GM18873 (cell line): Measurements from ENCODE around the gene NEXMIF.
A peak's percentile ranks its signal among the peaks of the same experiment; 100 is the strongest.
"Not testable (repeated sequence)": the region's sequence is repeated elsewhere in the genome, so short reads cannot be mapped to it uniquely, and the experiment has no call there.

Experiments used
- ATAC-seq: cut with Tn5 transposase; IDR thresholded peaks from one replicate; pipeline ENCODE4 v1.9.1; 2021; ENCODE audit warnings: mild to moderate bottlenecking, moderate library complexity, moderate number of reproducible peaks; ENCODE audit not compliant: unreplicated experiment, low FRiP score

NEXMIF gene

DNA sequence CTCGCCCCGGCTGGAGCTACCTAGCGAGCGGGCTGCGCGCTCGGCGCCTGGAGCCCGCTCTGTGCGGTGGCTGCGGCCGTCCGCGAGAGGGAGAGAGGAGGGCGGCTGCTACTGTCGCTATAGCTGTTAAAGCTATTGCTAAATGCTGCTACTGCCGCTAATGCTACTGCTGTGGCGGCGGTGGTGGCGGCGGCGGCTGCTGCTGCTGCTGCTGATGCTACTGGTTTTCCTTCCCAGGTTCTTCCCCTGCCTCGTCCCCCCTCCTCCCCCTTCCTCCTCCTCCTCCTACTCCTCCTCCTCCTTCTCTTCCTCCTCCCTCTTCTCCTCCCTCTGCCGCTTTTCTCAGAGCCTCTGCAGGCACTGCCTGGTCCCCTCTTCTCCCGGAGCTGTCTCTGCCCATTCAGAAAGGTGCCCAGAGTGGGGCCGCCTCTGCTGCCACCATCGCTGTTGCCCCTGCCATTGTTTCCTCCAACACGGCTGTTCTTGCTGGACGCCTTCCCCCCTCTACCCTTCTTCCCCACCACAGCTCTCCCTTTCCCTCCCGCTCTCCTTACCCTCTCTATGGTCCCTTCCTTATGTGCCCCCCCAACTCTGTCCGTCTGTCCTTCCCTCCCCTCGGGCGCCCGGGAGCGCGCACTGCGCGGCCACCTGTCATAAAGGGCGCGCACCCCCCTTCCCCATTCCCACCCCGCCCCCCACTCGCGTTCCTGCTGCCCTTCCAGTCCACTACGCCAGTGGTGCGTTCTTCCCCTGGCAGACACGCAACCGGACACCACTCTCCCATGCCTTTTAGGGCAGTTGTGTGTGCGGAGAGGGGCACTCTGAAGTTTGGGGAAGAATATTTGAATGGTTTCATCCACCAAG lies at the start of gene NEXMIF:
Gene NEXMIF (minus strand): TSS at position 228 of the 864 bp plus-strand sequence.
- ATAC-seq, result peak; percentile 43

DNA sequence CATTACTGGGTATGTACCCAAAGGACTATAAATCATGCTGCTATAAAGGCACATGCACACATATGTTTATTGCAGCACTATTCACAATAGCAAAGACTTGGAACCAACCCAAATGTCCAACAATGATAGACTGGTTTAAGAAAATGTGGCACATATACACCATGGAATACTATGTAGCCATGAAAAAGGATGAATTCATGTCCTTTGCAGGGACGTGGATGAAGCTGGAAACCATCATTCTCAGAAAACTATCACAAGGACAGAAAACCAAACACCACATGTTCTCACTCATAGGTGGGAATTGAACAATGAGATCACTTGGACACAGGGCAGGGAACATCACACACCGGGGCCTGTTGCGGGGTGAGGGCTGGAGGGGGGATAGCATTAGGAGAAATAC lies 36.7 kb upstream of the NEXMIF start:
- not testable (repeated sequence) for ATAC-seq

DNA sequence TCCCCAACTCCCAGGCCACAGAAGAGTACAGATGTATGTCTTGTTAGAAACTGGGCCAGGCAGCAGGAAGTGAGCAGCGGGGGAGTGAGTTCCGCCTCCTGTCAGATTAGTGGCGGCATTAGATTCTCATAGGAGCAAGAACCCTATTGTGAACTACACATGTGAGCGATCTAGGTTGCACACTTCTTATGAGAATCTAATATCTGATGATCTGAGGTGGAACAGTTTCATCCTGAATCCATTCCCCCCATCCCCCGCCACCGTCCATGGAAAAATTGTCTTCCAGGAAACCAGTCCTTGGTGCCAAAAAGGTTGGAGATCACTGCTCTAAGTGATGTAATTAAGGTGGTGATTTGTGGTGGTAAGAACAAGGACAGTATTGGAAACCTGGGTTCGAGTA lies 24.5 kb upstream of the NEXMIF start:
- no peak for ATAC-seq

DNA sequence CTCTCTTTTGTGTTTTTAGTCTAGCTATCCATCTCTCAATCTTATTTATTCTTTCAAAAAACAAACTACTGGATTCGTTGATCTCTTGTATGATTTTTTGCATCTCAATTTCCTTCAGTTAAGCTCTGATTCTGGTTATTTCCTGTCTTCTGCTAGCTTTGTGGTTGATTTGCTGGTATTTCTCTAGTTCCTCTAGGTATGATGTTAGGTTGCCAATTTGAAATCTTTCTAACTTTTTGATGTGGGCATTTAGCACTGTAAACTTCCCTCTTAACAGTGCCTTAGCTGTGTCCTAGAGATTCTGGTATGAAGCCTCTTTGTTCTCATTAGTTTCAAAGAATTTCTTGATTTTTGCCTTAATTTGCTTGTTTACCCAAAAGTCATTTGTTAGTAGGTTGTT lies 15.2 kb upstream of the NEXMIF start:
- no peak for ATAC-seq

DNA sequence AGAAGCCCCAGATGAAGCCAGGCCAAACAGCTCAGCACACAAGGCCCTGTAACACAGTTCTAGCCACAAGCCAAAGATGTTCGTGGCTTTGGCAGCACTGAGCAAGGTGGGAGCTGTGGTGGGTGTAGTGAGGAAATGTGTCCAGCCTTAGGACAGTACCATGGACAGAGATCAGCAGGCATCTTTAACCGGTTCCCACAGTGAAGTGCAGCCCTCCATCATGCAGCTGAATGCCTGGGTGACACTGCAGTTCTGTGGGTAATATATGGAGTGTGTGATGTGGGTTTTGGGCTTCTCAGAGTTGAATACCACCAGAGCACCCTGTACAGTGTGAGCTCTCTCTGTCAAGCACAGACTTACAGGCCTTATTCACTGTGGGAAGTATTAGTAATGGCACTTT lies 6.0 kb upstream of the NEXMIF start:
- no peak for ATAC-seq

DNA sequence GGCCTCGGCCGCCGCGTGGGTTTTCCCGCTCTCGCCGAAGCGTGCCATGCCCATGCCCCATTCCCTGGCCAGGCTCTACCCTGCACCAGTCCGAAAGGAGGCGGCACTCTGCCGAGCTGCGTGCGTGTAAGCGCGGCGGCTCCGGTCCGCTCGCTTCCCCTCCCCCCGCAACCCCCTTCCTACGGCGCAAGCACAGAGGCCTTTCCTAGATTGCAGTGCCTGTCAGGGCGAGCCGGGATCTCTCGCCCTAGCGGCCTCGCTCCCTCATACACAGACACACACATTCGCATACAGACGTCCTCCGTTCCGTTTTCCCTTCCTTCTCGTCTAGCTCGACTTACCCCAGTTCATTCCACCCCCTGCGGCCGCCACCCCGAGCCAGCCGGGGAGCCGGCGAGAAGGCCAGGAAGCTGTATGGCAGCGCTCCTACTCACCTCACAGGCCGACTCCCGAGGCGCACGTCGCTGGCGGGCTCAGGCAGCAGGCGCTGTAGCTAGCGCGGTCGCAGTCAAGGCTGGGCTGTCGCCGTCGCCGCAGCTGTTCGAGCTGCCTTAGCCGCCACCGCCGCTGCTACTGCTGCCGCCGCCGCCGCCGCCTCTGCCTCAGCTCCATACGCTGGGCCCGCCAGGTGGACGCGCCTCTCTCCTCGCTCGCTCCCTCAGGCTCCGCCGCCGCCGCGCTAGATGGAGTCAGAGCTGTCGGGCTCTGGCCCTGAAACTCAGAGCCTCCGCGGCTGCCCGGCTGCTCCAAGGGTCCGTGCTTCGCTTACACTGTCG lies 615 bp downstream of the NEXMIF start:
- peak; percentile 41 for ATAC-seq

DNA sequence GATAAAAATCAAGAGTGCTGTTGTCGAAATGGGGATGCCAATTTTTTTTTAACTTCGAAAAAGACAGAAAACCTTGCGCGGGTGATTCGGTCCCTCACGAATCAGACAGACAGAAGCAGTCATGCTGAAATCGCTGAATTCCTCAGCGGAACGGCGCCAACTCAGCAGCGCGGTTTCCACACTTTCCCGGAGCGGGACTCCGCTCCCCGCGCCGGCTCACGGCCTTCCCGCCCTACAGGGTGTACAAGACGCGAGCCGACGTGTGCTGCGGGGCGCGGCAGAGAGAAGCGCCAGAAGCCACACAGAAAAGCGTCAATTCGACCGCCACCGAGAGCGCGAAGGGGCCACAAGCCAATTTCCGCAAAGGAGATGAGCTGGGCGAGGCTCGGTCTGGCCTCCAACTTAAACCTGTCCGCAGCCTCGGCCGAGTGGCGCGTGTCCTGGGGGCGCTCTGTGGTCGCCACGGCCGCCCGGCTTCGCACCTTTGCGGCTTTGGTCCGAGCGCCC lies 1.3 kb downstream of the NEXMIF start:
- ATAC-seq, result no peak

DNA sequence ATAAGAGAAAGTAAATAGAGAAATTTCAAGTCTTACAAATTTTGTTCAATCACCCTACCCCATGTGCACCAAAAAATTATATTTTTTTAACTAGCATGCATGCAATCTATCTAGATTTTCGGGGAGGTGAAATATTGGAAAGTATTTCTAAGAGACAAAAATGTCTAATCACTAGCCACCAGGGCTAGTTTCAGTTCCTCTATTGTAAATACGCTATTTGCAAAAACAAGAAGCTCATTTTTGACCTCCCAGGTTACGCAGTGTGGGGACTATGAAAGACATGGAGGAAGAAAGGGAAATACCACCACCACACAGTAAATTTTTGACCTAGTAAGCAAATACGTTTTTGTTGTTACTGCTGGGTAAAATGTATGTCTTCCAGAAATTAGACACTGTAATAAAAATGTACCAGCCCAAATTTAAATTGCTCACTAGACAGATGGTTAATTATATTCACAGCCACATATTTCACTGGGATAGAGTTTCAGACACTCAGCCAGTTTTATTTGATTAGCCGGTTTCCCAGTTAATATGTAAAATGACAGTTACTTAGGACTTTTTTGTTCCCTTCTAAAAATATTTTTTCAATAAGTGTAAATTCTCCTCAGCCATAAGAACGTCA lies 2.2 kb downstream of the NEXMIF start:
- peak; percentile 83 for ATAC-seq

DNA sequence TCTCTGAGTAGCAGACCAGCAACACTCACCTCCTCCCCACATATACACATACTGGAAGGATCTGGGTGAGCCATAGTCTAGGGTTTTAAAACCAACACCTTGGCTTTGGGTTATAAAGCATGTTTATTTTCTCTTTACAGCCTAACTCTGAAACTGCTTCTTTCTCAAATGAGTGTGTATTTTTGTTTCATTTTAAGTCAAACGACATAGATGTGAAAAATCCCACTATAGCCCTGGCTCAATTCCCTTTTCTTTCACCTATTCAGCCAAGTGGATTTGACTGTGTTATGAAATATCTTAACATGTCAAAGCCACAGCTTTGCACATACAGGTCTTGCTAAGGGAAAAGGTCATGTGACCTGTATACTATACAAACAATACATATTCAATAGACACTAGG lies 13.8 kb downstream of the NEXMIF start:
- ATAC-seq, result no peak

DNA sequence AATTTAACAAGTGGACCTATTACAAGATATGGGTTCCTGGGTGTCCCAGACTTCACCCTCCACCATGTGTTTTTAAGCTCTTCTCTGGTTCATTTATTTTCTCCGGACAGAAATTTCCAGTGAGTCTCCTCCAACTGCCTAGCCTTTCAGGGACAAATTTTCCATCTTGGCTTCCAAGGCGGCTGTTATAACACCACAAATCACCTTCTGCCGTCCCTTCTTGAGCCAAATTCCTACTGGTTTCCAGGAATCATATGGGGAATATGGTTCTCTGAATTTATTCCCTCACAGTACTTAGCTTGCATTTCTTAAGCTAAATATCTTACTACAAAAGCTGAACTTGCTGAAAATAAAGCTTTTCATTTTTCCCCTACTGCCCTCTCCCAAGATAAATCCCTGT lies 18.8 kb downstream of the NEXMIF start:
- ATAC-seq, result no peak

DNA sequence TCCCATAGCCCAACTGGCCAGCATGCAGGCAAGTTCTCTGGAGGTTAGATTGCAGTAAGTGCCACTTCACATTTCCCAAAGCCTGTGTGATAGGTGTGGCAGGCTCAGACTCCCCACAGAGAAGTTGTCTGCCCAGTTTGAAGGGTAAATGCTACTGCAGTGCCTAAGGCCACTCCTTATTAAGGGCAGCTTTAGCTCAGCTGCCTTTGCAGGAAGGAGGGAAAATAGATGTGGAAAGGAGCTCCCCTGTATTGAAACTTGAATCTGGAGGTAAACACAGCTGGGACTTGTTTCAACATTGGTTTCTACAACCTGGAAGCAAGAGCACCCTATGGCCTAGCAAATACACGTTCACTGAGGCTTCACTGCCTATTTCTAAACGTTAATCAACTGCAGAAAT lies 22.4 kb downstream of the NEXMIF start:
- no peak for ATAC-seq

DNA sequence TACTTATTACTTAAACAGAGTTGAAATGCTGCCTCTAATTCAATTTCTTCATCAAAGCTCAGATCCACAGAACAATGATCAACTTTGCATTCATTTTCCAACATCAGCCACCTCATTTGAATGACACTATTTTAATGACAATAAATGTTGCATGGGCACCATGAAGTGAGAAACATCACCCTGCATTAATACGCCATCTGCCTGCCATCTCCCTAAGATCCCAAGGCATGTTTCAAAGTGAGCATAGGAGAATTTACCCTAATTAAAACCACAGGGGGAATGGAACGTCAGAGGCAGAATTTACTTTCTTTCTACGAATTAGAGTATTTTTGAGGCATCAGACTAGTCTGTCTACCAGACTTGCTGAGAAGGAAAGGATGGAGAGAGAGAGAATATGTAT lies 32.7 kb downstream of the NEXMIF start:
- ATAC-seq, result no peak

DNA sequence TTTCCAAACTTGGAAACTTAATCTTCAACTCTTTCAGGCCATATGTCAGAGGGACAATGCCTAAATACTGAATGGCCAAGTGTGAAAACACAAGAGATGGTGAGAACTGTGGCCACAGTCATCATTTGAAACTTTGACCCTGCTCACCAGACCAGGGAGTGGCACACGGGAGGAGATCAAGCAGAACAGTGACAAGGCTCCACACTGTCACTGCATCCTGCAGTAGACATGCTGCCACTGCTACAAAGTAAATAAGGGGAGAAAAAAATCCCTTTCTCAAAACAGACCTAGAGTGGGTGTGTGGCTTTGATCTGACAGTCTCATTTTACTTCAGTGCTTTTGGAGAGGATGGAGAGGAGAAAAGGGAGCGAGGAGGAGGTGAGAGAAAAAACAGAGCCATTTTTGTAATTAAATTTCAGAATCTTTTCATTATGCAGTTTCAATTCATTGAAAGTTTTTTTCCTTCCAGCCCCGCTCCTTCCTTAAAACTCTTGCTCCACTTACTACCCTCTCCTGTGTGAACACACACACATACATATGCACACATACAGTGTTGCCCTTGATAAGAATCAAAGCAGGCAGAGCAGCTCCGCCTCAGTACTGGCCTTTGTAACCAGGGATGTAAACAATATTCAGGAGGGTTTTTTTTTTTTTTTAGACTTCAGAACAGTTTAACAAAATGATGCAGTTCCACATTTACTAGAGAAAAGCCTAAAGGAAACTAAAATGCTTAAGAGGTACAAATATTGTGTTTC lies 34.4 kb downstream of the NEXMIF start:
- ATAC-seq, result peak; percentile 93

DNA sequence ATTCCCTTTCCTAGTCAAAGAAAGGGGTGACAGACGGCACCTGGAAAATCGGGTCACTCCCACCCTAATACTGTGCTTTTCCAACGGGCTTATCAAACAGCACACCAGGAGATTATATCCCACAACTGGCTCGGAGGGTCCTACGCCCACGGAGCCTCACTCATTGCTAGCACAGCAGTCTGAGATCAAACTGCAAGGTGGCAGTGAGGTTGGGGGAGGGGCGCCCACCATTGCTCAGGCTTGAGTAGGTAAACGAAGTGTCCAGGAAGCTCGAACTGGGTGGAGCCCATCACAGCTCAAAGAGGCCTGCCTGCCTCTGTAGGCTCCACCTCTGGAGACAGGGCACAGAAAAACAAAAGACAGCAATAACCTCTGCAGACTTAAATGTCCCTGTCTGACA lies 42.9 kb downstream of the NEXMIF start:
- not testable (repeated sequence) for ATAC-seq

DNA sequence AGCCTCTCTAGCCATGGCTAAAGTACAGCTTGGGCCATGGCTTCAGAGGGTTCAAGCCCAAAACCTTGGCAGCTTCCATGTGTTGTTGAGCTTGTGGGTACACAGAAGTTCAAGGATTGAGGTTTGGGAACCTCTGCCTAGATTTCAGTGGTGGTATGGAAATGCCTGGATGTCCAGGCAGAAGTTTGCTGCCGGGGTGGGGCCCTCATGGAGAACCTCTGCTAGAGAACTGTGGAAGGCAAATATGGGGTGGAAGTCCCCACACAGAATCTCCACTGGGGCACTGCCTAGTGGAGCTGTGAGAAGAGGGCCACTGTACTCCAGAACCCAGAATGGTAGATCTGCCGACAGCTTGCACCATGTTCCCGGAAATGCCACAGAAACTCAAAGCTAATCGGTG lies 59.5 kb downstream of the NEXMIF start:
- ATAC-seq, result no peak

DNA sequence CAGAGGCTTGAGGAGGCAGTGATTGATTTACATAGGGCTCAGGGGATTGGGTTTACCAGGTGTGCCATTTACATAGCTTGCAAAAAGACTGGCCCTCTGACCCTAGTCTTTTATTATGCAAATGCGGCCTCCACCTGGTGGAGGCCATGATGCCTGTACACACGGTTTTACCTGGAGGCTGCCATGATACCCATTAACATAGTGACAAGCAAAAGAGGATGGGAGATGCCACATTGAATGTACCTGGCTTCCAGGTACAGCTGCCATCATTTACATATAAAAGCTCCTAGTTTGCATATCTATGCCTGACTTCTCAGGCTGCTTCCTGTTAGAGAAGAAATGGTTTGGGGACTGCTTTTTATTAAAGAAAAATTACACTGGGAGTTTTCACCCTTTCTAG lies 72.0 kb downstream of the NEXMIF start:
- ATAC-seq, result no peak

DNA sequence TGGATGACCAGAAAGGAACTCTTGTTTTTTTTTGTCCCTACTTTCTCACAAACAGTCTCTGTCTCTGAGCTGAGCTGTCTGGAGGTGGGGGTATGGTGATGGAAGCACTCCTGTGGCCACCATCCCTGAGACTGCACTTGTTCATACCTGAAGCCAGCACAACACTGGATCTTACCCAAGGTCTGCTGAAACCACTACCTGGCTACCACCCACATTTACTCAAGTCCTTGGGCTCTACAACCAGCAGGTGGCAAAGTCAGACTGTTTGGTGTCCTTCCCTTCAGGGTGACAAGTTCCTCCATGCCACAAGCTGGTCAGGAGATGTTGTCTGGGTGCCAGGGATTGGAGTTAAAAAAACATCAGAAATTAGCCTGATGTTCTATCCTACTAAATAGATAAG lies 89.7 kb downstream of the NEXMIF start:
- no peak for ATAC-seq

DNA sequence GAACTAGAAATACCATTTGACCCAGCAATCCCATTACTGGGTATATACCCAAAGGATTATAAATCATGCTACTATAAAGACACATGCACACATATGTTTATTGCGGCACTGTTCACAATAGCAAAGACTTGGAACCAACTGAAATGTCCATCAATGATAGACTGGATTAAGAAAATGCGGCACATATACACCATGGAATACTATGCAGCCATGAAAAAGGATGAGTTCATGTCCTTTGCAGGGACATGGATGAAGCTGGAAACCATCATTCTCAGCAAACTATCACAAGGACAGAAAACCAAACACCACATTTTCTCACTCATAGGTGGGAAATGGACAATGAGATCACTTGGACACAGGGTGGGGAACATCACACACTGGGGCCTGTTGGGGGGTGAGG lies 105.5 kb downstream of the NEXMIF start:
- not testable (repeated sequence) for ATAC-seq

DNA sequence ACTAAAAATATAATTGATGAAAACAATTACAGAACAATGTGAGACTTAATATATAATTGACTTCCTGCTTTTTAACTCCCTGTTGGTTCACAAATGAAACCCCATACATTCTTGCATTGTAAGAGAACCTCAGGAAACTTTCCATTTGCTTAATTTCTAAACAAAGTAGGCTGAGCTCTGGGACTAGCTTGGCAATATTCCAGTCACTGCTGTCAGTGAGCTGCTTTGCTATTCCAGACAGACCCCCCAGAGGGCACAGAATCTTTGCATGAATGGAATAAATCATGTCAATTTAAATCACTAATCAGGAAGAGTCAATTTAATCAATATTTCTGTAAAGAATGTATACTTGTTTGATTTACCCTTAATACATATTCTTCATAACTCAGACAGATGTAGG lies 110.6 kb downstream of the NEXMIF start:
- ATAC-seq, result no peak

DNA sequence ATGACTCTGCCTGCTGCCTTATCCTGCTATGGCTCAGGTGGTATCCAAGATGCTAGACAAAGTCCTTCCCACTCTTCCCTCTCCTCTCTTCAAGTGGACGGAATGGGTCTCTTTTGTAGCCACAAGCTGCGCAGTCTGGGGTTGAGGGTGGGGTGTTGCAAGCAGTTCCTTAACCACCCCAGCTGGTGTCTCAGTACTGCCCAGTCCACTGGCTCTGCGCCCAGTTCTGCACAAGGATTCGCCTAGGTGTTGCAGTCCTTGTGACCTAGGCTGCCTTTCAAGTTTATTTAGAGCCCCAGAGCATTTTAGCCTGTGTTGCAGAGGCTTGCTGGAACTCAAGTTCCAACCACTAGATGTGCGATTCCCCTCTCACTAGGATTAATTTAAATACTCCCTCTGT lies 120.7 kb downstream of the NEXMIF start:
- ATAC-seq, result no peak
